GM19395 (cell line): Measurements from ENCODE around the gene SRRM1.

ENCODE experiments used
- ATAC-seq: cut with Tn5 transposase; IDR thresholded peaks from one replicate; pipeline ENCODE4 v1.9.1; 2021; ENCODE audit warnings: mild to moderate bottlenecking, moderate library complexity; ENCODE audit not compliant: unreplicated experiment

The SRRM1 gene

GRCh38 chr1:24642481-24643362 is at the start of gene SRRM1:
Gene SRRM1, plus strand, starts transcription at chr1:24643302. Its CDS starts 25 bp downstream, at chr1:24643327.
- peak; percentile 87 for ATAC-seq

GRCh38 chr1:24594328-24594598 is 48.8 kb upstream of the SRRM1 start:
- no peak for ATAC-seq

- ATAC-seq, result no peak
Observed at GRCh38 chr1:24596401-24596880, 46.7 kb upstream of the SRRM1 start.

- ATAC-seq, result no peak
Observed at GRCh38 chr1:24599265-24599664, 43.8 kb upstream of the SRRM1 start.

- ATAC-seq, result no peak
Observed at GRCh38 chr1:24600551-24600950, 42.6 kb upstream of the SRRM1 start.

- no peak for ATAC-seq
Observed at GRCh38 chr1:24605534-24606295, 37.4 kb upstream of the SRRM1 start.

GRCh38 chr1:24606296-24606605 is 36.9 kb upstream of the SRRM1 start:
- no peak for ATAC-seq

GRCh38 chr1:24606621-24607020 is 36.5 kb upstream of the SRRM1 start:
- ATAC-seq, result no peak

- ATAC-seq, result no peak
Observed at GRCh38 chr1:24609949-24610517, 33.1 kb upstream of the SRRM1 start.

GRCh38 chr1:24619376-24619775 is 23.7 kb upstream of the SRRM1 start:
- no peak for ATAC-seq

GRCh38 chr1:24620678-24621077 is 22.4 kb upstream of the SRRM1 start:
- ATAC-seq, result no peak

- ATAC-seq, result no peak
Observed at GRCh38 chr1:24621121-24621520, 22.0 kb upstream of the SRRM1 start.

GRCh38 chr1:24622218-24622617 is 20.9 kb upstream of the SRRM1 start:
- ATAC-seq, result no peak

- no peak for ATAC-seq
Observed at GRCh38 chr1:24632832-24633175, 10.3 kb upstream of the SRRM1 start.

- no peak for ATAC-seq
Observed at GRCh38 chr1:24635195-24635843, 7.8 kb upstream of the SRRM1 start.

GRCh38 chr1:24636661-24637357 is 6.3 kb upstream of the SRRM1 start:
- no peak for ATAC-seq

GRCh38 chr1:24639094-24639493 is 4.0 kb upstream of the SRRM1 start:
- ATAC-seq, result no peak

- no peak for ATAC-seq
Observed at GRCh38 chr1:24639881-24640280, 3.2 kb upstream of the SRRM1 start.

GRCh38 chr1:24640288-24640687 is 2.8 kb upstream of the SRRM1 start:
- ATAC-seq, result no peak

GRCh38 chr1:24641646-24642151 is 1.4 kb upstream of the SRRM1 start:
- no peak for ATAC-seq
